Erythroblast (primary cell): ENCODE measurements around the gene RTN4R.
"Not testable (repeated sequence)": the region's sequence is repeated elsewhere in the genome, so short reads cannot be mapped to it uniquely, and the experiment has no call there.

Source experiments
- DNase-seq, 2 experiments: peaks; one replicate each; lab custom pipeline; 2025; lab: John Stamatoyannopoulos, UW
- GATA1 ChIP-seq: IDR thresholded peaks from 2 replicates; pipeline ENCODE4 v1.6.1; 2011; ENCODE audit warnings: low read depth, mild to moderate bottlenecking, control low read depth, low read length, moderate library complexity
- POLR2A ChIP-seq: IDR thresholded peaks from 2 replicates; pipeline ENCODE4 v1.6.1; 2011; ENCODE audit warnings: mild to moderate bottlenecking, low read length

Gene RTN4R

DNA sequence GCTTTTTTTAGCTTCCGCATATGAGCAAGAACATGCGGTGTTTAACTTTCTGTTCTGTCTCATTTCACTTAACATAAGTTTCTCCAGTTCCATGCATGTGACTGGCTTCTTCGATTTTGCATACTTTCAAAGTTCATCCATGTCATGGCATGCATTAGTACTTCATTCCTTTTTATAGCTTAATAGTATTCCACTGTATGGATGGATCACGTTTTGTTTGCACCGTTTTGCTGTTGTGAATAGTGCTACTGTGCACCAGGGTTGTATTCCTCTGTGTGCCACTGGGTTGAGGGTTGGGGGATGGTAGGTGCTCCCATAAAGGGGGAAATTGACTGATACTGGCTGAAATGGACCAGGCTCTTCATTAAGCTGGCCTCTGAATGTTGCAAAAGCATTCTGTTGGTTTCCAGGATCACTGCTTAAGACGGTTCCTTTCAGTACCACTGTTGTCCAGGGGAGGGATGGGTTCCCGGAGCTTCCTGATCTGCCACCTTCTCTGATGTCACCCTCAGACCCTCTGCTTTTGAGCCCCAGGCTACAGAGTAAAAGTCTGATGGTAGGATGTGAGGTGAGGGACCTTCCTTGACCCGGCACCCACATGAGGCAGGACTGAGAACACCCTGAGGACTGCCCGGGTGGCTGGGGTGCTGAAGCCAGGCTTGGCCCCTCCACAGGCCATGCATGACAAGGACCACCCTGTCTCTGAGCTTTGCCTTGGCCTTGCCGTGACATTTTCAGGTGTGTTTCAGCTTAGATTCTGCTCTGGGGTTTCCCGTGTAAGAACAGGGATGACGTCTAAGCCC, 27.3 kb upstream of the RTN4R start:
- no peak for DNase-seq
- TF ChIP-seq POLR2A (no peak), GATA1 (no peak)

- TF ChIP-seq GATA1 (no peak), POLR2A (no peak)
- no peak for DNase-seq
Measured at GRCh38 chr22:20292673-20293232, 24.6 kb upstream of the RTN4R start.

GRCh38 chr22:20292108-20292507, 24.0 kb upstream of the RTN4R start:
- TF ChIP-seq POLR2A (no peak), GATA1 (no peak)

GRCh38 chr22:20291604-20292063, 23.5 kb upstream of the RTN4R start:
- DNase-seq, result no peak
- TF ChIP-seq GATA1 (no peak), POLR2A (no peak)

More at GRCh38 chr22:20292108-20292507, 24.0 kb upstream of the RTN4R start:
- DNase-seq, result no peak

DNA sequence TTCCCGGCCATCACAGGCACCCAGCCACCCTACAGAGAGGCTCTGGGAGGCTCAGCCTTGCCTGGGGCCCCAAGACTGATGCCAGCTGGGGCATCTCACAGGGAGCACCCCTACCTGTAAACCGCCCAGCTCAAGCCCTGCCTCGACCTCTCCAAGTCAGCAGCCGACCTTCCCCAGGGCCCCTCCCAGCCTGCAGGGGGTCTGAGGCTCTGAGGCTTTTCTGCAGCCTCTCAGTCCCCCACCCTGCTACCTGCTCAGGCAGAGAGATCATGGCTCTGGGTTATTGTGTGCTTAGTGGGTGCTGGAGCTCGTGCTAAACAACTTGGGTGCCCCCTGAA, 23.1 kb upstream of the RTN4R start:
- TF ChIP-seq GATA1 (no peak), POLR2A (no peak)
- DNase-seq, result no peak

DNA sequence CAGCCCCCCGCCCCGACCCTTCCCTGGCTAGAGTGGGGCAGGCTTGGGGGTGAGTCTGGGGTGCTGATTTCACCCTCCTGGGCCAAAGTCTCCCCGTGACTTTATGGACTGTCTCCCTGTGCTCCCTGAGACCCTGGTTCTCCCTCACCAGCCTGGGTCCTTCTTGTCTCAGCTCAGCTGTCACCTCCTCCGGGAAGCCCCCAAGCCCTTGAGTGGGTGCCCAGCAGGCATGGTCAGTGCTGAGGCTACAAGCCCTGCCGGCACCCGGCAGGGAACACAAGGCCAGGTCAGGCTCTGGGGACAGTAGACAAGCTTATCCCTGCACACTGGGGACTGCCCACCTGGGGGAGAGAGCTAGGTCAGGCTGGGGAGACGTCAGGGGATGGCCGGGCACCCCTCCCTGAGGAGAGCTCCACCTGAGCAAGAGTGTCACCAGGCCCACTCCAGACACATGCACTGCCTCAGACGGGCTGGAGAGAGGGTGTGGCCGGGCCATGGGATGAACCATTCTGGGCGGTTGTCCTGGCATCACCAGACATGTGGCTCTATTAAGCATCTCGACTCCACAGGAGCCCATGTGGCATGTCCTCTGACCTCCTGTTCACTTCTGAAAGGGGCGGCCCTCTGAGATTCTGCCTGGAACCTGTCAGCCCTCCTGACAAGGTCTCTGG, 22.6 kb upstream of the RTN4R start:
- TF ChIP-seq POLR2A (no peak), GATA1 (no peak)
- DNase-seq, result no peak

DNA sequence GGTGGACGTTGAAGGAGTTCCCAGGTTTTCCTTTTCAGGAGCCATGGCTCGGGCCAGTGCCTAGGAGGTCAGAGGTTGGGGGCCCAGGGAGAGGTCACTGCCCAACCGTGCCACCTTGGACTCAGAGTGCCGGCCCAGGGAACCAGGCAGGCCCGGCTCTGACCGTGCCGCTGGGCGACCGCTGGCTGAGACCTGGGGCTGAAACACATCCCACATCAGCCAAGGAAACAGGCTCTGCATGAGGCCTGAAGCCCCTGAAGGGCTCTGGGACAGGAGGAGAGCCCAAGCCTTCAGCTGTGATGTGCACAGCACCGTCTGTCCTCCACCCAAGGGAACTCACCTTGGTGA, 21.9 kb upstream of the RTN4R start:
- TF ChIP-seq GATA1, result no peak
- no peak for TF ChIP-seq POLR2A
- no peak for DNase-seq

GRCh38 chr22:20289182-20290044, 21.3 kb upstream of the RTN4R start:
- DNase-seq, result not testable (repeated sequence)

DNA sequence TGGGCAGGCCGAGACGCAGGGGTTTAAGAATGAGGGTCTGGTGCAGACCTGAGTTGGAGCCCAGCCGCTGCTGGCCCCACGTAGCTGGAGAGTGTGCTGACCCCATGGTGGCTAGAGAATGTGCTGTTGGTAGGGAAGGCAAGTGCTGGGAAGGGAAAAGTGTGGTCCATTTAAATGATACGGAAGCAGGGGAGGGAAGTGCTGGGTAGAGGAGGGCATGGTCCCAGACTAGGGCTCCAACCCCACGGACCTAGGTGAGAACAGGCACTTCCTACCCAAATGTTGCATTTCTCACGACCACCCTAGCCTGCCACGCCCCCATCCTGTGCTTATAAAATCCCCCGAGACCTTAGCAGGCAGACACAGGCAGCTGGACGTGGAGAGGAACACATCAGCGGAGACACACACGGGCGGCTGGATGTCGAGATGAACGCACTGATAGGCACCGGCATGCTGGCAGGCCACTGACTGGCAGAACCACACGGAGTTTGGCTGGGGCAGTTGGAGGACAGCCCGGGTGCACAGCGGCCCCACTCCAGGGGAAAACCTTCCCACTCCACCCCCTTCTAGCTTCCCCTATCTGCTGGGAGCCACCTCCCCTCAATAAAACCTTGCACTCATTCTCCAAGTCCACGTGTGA, 18.8 kb upstream of the RTN4R start:
- not testable (repeated sequence) for DNase-seq

DNA sequence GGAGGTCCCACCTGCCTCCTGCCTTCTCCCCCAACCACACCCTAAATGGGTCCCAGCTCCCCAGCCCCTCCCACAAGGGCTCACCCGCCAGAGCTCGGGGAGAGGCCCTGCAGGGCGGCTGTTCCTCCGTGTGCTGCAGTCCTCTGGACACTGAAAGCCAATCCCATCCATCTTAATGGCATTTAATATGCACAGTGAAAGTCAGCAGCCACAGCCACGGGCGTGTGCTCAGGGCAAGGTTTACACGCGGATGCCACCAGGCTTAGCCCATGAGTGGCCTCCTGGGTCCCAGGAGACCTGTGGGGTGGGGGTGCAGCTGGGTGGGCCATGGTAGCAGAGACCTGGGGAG, 18.2 kb upstream of the RTN4R start:
- not testable (repeated sequence) for DNase-seq

GRCh38 chr22:20285473-20286311, 17.6 kb upstream of the RTN4R start:
- peak; percentile 55 to 80 for DNase-seq

- TF ChIP-seq POLR2A (no peak), GATA1 (no peak)
- no peak for DNase-seq
Measured at GRCh38 chr22:20284471-20285086, 16.5 kb upstream of the RTN4R start.

- no peak for DNase-seq
- no peak for TF ChIP-seq GATA1
- TF ChIP-seq POLR2A, result no peak
Measured at GRCh38 chr22:20283674-20284066, 15.6 kb upstream of the RTN4R start.
